Measurements from ENCODE around the gene EPHX1.
A peak's percentile ranks its signal among the peaks of the same experiment; 100 is the strongest.

The EPHX1 gene

DNA sequence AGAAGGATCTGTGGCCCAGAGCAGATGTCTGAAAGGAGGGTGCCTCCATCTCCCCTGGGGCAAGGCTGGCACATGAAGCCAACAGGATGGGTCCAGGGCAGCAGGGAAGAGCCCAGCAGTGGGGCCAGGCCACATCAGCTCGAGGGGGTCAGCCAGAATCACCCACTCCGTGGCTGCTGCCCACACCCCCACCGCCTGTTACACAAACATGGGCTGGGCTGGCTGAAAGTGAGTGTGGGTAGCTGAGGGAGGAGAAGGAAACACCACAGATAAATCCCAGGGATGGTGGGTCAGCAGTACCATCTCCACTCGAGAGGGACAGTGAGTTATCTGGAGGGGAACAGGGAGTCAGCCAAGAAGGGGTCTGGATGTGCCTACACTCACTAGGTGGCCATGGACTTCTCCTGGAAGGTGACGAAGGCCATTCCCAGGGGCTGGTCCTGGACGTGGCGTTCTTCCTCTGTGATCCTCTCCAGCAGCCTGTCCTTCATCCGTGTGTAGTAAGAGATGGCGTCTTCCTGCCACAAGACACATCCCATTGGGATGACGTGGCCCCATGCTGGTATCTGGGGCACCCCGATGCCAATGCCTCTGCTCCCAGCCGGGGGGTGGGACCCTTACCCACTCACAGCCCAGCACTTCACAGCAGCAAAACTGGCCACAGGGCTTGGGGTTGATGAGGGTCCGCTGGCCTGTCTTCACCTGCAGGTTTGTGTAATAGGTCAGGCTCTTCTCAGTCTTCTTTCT is 52.1 kb downstream of the EPHX1 start:
- DNase-seq (ENCODE audit: low spot score): no peak

DNA sequence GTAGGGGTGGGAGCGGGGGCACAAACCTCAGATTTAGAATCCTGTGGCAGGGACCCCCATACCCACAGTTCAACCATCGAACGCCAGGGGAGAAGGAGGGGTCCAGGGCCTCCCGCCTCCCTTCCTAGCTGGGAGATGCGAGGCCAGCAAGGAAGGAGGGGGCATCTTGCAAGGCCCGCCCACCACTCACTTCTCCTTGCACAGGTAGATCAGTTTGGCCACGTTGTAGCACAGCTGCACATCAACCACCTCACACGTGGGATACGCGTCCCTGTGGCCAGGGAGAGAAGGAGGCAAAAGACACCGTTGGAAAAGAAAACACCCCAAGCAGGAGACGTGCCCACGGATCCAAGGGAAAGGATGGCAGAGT is 52.6 kb downstream of the EPHX1 start:
- no peak for DNase-seq (ENCODE audit: low spot score)

DNA sequence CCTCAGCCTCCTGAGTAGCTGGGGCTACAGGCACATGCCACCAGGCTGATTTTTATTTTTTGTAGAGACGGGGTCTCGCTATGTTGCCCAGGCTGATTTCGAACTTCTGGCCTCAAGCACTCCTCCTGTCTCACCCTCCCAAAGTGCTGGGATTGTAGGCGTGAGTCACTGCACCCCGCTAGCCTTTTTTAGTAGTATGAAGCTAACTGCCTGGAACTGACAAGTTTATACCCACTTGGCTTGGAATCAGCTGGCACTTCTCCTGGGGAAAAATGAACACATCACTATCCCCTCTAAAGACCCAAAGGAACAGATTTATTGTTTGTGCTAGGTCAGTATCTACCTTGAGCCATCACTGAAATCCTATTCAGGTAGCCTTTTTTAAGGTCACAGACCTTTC is 53.2 kb downstream of the EPHX1 start:
- DNase-seq (ENCODE audit: low spot score): no peak

DNA sequence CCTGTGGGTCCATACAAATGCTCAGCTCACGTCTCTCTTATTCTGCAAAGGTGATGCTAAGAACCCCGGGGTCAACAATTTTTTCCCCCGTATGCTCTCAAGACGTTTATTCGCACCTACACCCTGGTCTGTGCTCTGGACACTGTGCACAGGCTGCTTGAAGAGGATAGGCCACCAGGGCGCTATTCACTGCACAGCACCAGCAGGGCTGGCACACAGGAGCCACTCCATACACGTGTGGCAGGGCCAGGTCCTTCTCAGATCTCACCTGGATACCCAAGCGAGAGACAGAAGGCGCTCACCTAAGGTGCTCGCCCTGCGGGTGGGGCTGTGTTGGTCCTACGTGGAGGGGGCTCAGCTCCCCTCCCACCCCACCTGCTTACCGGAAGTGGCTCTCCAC is 55.6 kb downstream of the EPHX1 start:
- DNase-seq (ENCODE audit: low spot score): no peak

DNA sequence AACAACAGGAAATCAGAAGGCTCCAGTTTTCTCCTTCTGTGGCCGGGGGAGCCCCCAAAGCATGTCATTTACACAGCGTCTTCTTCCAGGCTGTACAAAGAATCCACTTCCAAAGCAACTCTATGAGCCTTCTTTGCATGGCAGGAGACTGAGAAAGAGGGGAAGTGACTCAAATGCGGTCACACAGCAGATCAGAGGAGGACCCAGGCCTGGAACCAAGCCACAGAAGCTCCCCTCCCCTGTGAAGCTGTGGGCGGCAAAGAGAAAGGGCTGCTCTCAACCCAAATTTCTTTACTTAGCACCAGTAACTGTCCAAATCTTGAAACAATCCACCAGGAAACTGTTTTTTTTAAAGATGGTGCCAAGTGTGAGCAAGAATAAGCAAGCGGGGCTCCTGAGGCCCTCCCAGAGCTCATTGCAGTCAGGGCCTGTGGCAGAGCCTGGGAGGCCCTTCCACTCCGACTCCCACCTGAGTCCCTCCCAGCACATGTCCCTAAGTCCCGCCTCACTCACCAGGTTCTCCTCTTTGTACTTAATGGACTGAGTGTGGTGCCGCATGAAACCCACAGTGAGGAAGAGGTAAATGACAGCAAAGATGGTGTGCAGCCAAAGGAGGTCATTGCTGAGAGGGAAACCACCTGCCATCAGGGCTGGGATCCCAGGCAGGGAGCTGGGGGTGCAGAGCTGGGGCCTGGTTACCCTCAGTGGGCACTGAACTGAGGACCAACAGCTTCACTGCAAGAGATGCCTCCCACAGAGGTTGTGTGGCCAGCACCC is 56.3 kb downstream of the EPHX1 start:
- no peak for DNase-seq (ENCODE audit: low spot score)

DNA sequence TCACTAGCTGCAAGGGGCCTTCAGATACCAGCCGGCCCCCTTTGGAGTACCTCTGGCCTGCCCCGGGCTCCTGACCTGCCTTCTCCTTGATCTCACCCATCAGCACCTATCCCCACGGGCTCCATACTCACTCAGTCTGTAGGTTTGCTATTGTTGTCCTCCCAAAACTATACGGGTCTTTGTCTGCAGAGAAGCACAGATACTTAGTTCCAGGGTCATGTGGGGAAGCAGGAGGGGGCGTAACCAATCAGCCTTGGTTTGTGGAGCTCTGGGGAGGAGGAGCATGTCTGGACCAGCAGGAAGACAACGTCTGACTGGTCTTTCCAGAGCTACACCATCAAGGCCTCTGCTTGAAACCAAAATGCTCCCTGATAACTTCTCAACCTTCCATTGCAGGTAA is 57.1 kb downstream of the EPHX1 start:
- no peak for DNase-seq (ENCODE audit: low spot score)

DNA sequence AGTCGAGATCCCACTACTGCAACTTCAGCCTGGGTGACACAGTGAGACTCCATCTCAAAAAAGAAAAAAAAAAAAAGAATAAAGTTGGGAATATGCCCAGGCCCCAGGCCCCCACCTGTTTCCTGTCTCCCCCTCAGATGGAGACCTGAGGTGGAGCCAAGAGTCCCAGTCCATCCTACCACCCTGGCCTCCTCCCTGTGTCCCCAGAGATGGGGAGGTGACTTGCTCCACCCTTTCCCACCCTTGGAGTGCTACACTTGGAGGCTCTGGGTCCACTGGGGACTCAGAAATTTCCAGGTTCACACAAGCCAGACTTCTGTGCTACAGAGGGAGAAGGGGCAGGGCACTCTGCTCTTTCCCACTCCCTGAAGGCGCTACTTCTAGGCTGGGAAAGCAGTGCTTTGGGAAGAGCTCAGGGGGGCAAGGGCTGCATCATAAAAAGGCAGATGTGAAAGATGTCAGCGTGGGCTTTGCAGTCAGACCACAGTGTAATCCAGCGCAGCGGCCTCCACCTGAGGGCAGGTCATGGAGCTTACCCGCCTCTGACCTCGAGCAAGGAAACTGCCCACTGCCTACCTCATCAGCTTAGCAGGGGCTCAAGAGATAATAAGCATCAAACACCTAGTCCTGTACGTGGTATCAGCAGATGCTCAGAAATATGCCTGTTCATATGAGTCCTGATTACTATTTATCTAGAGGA is 58.9 kb downstream of the EPHX1 start:
- DNase-seq (ENCODE audit: low spot score): no peak

DNA sequence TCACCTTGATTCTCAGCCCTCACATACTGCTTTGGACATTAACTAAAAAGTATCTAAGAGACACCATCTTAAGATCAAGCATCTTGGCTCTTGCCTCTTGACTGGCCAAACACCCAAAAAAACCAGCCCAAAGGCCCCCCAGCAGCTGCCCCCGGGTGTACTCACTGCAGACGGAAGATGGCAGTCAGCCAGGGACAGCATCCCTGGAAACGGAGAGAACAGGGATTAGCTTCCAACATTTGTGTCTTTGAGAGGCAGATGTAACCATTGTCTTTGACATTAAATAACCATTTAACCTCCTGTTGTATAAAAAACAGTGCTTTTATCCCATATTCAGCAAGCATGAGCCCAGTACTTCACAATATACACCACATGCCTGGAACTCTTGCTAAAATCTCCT is 61.0 kb downstream of the EPHX1 start:
- DNase-seq (ENCODE audit: low spot score): no peak

DNA sequence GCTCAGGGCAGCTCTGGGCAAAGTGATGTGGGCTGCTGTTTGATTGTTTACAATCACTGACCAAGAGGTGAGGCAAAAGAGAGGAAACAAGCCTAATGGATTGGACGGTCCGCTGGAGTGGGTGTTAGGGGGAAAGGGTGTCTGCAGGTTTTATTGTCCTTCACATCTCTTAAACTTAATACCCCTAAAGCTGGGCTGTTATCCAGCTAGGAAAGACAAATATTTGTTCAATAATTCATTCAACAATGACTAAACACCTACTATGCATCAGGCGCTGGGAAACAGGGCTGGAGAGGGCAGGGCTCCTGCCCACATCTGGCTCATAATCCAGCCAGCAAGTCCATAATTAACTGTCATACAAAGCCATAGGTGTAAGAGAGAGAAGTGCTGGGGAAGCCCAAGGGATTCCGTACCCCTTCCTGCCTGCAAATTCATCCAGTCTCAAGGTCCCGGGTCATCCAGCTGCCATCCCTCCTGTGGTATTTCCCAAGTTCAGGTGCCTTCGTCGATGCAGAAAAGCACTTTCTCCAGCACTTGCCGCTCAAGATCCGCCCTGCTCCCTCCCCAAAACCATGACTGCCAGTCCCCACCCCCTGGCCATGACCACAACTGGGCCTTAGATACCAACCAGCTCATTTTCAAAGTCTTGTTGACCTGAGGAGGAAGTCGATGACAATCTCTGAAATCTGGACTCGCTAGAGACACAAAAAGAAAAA is 61.6 kb downstream of the EPHX1 start:
- DNase-seq (ENCODE audit: low spot score): no peak

DNA sequence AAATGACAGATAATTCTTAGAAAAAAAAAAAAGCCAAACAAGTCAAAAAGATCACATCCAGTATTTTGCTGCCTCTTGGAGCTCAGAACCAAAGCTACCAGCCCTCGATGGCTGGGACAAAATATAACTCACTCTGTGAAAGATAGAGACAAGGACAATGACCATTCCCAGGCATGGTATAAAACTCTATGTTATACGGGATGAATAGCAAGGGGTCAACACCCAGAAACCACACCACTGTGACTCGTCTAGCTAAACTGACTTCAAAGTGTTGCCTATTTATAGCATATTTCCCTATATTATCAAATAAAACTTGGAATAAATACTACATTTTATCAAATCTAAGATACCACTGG is 62.1 kb downstream of the EPHX1 start:
- DNase-seq (ENCODE audit: low spot score): no peak

DNA sequence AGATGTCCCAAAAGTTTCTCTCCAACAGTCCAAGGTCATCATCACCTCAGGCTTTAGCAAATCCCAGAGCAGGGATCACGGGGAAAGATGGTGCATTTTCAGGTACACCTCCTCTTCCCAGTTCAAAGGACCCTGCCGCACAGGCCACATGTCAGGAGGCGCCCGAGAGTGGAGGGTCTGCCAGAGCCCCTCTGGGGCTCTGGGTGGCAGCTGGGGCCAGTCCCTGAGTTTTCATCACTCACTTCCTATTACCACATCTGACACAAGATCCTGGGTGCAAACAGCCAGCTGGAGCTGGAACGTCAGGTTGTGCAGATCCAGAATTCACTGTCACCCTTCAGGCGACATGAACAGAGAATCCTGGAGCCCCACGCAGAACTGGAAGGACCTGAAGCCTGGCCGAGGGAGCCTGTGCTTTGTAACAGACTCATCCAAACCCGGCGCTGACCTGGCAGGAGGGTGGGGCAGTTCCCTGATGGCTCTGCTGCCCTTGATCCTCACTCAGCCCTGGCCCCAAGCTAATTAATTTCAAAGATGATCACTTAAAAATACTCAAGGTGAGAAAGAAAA is 63.4 kb downstream of the EPHX1 start:
- DNase-seq (ENCODE audit: low spot score): no peak

DNA sequence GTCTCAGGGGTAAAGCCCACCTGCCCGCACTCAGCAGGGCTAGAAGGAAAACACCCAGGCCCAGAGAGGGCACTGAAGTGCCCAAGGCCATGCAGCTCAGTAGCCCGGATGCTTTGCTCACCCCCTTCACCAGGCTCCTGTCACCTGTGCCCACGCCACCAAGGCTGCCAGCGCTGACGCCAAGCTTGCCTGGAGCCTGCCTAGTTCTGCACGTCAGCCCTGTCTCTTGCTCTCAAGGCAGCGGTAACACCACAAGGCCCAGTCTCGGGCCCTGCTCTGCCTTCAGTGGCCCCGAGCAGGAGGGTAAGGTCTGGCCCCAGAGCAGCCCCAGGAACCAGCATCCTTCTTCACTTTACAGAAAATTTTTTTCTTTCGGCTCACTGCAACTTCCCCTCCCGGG is 64.5 kb downstream of the EPHX1 start:
- DNase-seq (ENCODE audit: low spot score): no peak

DNA sequence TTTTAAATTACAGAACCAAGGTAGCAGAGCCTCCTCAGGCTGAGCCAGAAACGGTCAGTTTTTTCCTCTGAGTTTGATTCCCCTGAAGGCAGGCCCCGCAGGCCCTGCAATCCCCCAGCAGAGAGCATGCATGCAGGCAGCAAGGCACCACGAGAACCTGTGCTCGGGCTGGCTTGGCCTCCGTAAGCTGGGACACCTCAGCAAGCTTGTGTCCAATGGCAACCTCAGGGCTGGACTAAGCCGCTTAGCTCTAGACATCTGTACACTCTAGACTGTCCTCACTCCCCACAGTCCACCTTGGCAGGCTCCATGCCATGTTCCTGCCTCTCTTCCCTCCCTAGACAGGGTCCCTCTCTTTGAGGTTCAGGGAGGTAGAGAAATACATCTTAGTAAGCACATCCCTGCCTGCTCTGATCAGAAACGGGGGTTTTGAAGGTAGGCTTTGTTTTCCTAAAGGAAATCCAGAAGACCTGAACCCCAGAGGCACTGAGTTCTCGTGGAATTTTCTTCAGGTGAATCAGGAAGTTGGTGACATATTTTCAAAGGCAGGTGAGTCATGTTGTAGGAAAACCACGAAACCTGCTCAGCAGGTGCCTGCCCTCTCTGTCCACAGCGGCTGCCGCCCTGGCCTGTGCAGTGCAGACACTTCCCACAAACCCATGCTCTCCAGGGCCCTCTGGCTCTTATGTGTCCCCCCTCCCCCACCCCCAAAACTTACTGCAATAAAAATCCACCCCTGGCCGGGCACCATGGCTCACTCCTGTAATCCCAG is 65.3 kb downstream of the EPHX1 start:
- DNase-seq (ENCODE audit: low spot score): no peak

DNA sequence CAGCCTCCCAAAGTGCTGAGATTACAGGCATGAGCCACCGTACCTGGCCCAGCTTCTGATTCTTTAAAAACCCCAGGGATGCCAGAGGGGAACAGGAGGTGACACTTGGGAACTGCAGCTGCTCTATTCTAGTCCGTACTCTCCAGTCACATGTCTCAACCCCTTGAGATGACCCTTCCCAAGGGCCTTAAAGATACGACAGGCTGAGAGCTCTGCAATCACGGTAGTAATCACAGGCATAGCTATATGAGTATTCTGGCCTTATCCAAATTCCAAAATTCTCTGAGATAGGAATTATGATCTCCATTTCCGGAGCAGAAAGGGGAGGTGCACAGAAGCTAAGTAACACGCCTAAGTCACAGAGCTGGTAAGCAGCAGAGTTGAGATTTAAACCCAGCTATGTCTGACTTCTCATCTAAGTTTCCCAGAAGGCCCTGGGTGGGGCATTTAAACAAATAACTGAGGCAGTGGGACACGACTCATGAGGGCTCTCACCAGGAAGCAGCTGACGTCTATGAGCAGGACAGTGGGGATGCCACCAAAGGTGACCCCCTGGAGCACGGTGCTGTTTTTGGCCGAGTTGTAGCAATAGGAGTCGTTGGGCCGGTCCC is 67.1 kb downstream of the EPHX1 start:
- DNase-seq (ENCODE audit: low spot score): no peak

DNA sequence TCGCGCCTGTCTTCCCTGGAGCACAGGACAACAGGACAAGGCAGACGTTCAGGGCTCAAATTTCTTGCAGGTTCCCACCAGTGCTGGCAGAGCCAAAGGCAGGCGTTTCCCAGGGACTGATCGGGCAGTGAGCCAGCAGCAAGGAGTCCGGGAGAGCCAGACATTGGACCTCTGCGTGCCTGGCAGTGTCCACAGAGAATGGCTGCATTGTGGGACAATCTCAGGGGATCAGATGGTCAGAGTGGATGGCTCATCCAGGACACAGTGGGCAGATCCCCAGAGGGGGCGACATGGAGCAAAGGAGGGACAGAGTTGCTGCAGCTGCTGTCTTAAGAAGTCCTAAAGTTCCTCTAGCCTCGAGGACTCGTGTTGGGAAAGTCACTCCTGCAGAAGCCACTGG is 67.7 kb downstream of the EPHX1 start:
- DNase-seq (ENCODE audit: low spot score): no peak

DNA sequence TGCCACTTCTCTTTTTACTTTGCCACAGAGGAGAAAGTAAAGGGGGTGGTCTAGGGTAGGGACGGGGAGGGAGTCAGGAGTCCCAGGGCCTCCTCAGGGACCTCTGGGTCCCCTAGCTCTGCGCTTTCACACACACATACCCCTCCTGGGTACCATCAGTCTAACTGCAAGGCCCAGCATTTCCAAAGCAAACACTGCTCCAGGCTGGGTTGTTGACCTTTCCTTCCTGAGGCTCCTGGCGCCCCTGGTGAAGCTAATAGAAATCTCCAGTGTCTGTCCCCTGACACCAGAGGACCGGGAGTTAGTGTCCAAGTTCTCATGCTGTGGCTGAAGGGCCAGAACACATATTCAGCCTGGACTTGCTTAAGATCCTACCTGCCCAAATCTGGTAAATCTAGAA is 68.4 kb downstream of the EPHX1 start:
- peak; percentile 67 for DNase-seq (ENCODE audit: low spot score)

DNA sequence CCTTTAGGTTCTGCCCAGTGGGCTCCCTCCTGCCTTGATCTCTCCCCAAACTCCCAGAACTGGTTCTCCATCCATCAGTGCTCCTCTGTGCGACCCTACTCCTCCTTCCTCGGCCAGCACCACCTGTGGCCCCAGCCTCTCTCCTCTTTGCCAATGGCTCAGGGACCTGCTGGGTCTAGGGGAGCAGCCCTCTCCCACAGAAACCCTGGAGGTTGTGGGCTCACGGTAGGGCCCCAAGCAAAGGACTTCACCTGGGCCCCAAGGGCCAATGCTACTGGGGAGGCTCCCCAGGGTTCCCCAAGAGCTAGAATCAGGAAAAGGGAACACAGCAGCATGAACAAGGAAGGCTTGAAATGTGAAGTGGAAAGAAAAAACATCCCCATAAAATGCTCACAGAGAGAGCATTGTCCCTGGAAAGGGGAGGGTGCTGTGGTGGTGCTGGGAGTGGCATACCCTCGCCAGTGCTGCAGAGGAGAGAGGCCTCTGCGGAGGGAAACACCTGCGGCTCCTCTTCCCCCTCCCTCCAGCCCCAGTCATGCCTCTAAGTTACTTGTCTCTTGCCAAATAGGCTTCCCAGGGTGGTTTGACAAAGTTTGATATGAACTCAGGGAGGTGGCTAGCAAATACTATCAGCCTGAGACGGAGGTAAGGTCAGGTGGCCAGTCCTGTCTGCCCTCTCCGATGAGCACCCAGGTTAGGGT is 69.7 kb downstream of the EPHX1 start:
- DNase-seq (ENCODE audit: low spot score): peak; percentile 69

DNA sequence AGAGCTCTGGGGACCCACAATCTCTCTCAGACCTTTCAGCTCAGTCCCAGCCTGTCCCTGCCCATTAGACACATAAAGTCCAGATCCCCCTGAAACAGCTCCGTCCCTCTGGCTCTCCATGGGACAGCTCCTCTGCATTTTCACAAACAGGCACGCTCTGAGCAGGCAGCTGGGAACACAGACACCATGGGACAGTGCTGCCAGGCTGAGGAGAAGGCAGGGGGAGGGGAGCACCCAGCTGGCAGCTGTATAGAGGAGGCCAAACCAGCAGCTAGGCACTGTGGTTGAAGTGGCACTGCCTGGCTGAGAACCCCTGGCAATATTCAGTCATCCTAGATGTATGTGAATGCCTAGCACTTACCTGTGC is 70.3 kb downstream of the EPHX1 start:
- no peak for DNase-seq (ENCODE audit: low spot score)

DNA sequence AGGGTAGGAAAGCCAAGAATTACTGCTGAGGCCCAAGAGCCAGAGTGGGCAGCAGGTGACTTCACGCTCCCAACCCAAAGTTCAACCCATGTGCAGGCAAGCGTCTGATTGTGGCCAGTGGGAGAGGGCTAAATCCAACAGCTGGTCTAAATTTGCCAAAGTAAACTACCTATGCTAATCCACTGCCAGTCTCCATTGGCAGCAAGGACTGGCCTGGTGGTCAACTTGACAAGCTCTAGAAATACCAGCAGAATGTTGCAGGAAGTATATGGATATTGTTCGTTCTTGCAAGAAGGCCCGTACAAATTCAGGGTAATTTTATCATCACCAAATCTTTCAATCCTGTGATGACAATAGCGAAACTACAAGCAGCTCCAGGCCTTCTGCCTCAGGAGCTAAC is 70.7 kb downstream of the EPHX1 start:
- no peak for DNase-seq (ENCODE audit: low spot score)
